ENCODE results near the gene FGF11. TPM values are rescaled to one million over a fixed set of nuclear protein-coding genes. Genes with fewer than 3 reads are reported as not detected.

FGF11 gene
- total and polyA plus RNA-seq, 2 donors (not counting 1 experiment from before 2014, with no cell fraction given) = 0.33 to 0.87 TPM

DNA sequence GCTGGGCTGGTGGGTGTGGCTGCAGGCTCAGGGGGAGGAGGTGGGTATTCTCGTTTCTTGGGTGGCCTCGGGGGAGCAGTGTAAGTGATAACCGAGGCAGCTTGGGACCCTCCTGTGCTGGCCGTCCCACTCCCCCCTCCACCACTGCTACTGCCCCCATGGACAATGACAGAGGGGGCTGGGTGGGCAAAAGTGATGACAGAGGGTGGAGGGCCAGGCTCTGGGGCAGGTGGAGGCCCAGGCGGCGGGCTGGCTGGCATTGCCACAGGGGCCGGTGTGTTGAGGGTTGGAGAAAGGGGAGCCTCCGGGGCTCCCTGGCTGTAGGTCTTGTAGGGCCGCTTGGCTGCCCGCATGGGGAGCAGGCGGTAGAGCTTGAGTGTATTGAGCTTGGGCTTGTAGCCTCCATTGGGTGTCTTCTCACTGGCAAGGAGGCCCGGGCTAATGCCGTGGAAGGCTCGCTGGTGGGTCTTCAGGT, 24.1 kb downstream of the FGF11 start:
- peaks cover 22% of the 10 kb centered on the region for H3K36me3 ChIP-seq (ENCODE audit: control insufficient read depth, insufficient read depth, low read length)
- H3K9ac ChIP-seq (ENCODE audit: insufficient read depth, low read length) = no peak overlapping the region
- no peak overlapping the region for H3K4me3 ChIP-seq (replicated peaks in 1 of 4; ENCODE audit: control extremely low read depth in 1 of 4, insufficient read depth in 1 of 4, low read depth in 3 of 4, low read length in 4 of 4)
- no peak overlapping the region for H3K27ac ChIP-seq (ENCODE audit: insufficient read depth, low read length)
- TF ChIP-seq CTCF (conservative IDR thresholded peaks at IDR 0.05 in 1 of 2, IDR thresholded peaks at IDR 0.05 in 1 of 2; ENCODE audit: low read depth in 1 of 2, low read length in 2 of 2) (no peak), EZH2 (IDR thresholded peaks at IDR 0.05; ENCODE audit: low read length, missing control alignments) (no peak)
- peaks cover 14% of the 10 kb centered on the region for H3K4me1 ChIP-seq (ENCODE audit: control insufficient read depth, extremely low read depth, insufficient read depth, low read length)
- H3K27me3 ChIP-seq (ENCODE audit: control insufficient read depth, insufficient read depth, low read length) = no peaks in the 10 kb centered on the region
- no peaks in the 10 kb centered on the region for H3K9me3 ChIP-seq (ENCODE audit: control insufficient read depth, insufficient read depth, low read depth, low read length)
- no peak for DNase-seq (ENCODE audit: low read depth in 2 of 2)
- no peak overlapping the region for H2AFZ ChIP-seq (ENCODE audit: low read length)
- peaks cover 15% of the 10 kb centered on the region for H3K79me2 ChIP-seq (ENCODE audit: control insufficient read depth, insufficient read depth, low read length)
- H3K4me2 ChIP-seq (ENCODE audit: extremely low read depth, insufficient read depth, low read length) = no peak overlapping the region
- no peaks in the 10 kb centered on the region for H4K20me1 ChIP-seq (ENCODE audit: control insufficient read depth, extremely low read depth, insufficient read depth, low read length)

GRCh38 chr17:7464081-7464480, 24.8 kb downstream of the FGF11 start:
- H3K79me2 ChIP-seq (ENCODE audit: control insufficient read depth, insufficient read depth, low read length) = peaks cover 21% of the 10 kb centered on the region
- no peaks in the 10 kb centered on the region for H4K20me1 ChIP-seq (ENCODE audit: control insufficient read depth, extremely low read depth, insufficient read depth, low read length)
- no peak for DNase-seq (ENCODE audit: low read depth in 2 of 2)
- no peak overlapping the region for H3K9ac ChIP-seq (ENCODE audit: insufficient read depth, low read length)
- H3K9me3 ChIP-seq (ENCODE audit: control insufficient read depth, insufficient read depth, low read depth, low read length) = no peaks in the 10 kb centered on the region
- no peak overlapping the region for H3K4me2 ChIP-seq (ENCODE audit: extremely low read depth, insufficient read depth, low read length)
- peaks cover 14% of the 10 kb centered on the region for H3K4me1 ChIP-seq (ENCODE audit: control insufficient read depth, extremely low read depth, insufficient read depth, low read length)
- no peak overlapping the region for H3K4me3 ChIP-seq (replicated peaks in 1 of 4; ENCODE audit: control extremely low read depth in 1 of 4, insufficient read depth in 1 of 4, low read depth in 3 of 4, low read length in 4 of 4)
- no peaks in the 10 kb centered on the region for H3K27me3 ChIP-seq (ENCODE audit: control insufficient read depth, insufficient read depth, low read length)
- TF ChIP-seq CTCF (conservative IDR thresholded peaks at IDR 0.05 in 1 of 2, IDR thresholded peaks at IDR 0.05 in 1 of 2; ENCODE audit: low read depth in 1 of 2, low read length in 2 of 2) (no peak), EZH2 (IDR thresholded peaks at IDR 0.05; ENCODE audit: low read length, missing control alignments) (no peak)
- H3K36me3 ChIP-seq (ENCODE audit: control insufficient read depth, insufficient read depth, low read length) = peaks cover 22% of the 10 kb centered on the region
- no peak overlapping the region for H3K27ac ChIP-seq (ENCODE audit: insufficient read depth, low read length)
- H2AFZ ChIP-seq (ENCODE audit: low read length) = no peak overlapping the region

DNA sequence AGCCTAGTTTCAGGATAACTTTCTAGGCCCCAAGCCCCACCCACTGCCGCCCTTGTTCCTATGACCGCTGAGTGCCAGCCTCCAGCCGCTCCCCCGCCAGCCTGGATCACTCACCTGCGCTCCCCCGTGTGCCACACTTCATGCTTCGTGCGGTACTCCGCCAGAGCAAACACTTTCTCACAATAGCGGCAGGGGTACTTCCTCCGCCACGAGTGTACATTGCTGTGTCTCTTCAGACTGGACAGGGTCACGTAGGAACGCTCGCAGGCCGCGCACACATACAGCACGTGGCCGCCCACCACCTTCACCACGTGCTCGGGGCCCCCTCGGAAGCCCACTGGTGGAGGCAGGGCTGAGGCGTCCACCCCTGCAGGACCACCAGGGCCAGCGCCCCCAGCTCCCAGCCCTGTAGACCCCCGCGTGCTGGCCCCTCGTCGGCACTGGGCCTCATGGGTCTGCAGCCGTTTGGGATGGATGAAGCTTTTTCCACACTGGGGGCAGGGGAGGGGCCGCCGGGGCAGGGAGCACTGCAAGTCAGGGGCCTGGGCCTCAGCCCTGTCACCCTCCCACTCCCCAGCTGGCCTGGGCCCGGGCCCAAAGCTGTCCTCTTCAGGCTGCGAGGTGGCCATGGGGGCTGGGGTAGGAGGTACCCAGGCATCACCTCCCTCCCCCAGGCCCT, 26.4 kb downstream of the FGF11 start:
- Histone ChIP-seq H3K27ac (ENCODE audit: insufficient read depth, low read length) (no peak overlapping the region), H3K4me2 (ENCODE audit: extremely low read depth, insufficient read depth, low read length) (no peak overlapping the region), H3K4me3 (replicated peaks in 1 of 4; ENCODE audit: control extremely low read depth in 1 of 4, insufficient read depth in 1 of 4, low read depth in 3 of 4, low read length in 4 of 4) (no peak overlapping the region), H3K79me2 (ENCODE audit: control insufficient read depth, insufficient read depth, low read length) (peaks cover 30% of the 10 kb centered on the region), H3K27me3 (ENCODE audit: control insufficient read depth, insufficient read depth, low read length) (no peaks in the 10 kb centered on the region), H2AFZ (ENCODE audit: low read length) (no peak overlapping the region), H3K9me3 (ENCODE audit: control insufficient read depth, insufficient read depth, low read depth, low read length) (no peaks in the 10 kb centered on the region), H3K9ac (ENCODE audit: insufficient read depth, low read length) (no peak overlapping the region), H3K36me3 (ENCODE audit: control insufficient read depth, insufficient read depth, low read length) (peaks cover 22% of the 10 kb centered on the region), H3K4me1 (ENCODE audit: control insufficient read depth, extremely low read depth, insufficient read depth, low read length) (peaks cover 14% of the 10 kb centered on the region), H4K20me1 (ENCODE audit: control insufficient read depth, extremely low read depth, insufficient read depth, low read length) (no peaks in the 10 kb centered on the region)
- no peak for TF ChIP-seq EZH2 (IDR thresholded peaks at IDR 0.05; ENCODE audit: low read length, missing control alignments)
- TF ChIP-seq CTCF (conservative IDR thresholded peaks at IDR 0.05 in 1 of 2, IDR thresholded peaks at IDR 0.05 in 1 of 2; ENCODE audit: low read depth in 1 of 2, low read length in 2 of 2) = no peak
- no peak for DNase-seq (ENCODE audit: low read depth in 2 of 2)
